ENCODE results near the gene ARL2.
A peak's percentile ranks its signal among the peaks of the same experiment; 100 is the strongest.
"Not testable (repeated sequence)": the region's sequence is repeated elsewhere in the genome, so short reads cannot be mapped to it uniquely, and the experiment has no call there.

The ARL2 gene

GRCh38 chr11:64996710-64997380, 17.1 kb upstream of the ARL2 start, which contains the start of gene BATF2:
TSS of gene BATF2 (minus strand) at chr11:64996971. CDS start at chr11:64996914, 57 bp downstream.
- DNase-seq (ENCODE audit: low read depth), result peak; percentile 73
- peak within 1 kb of the TSS; percentile 53 for H3K4me3 ChIP-seq (ENCODE audit: low read length)
- TF ChIP-seq CTCF (conservative IDR thresholded peaks at IDR 0.05; ENCODE audit: low read length), result peak; percentile 47

- no peak for TF ChIP-seq CTCF (conservative IDR thresholded peaks at IDR 0.05; ENCODE audit: low read length)
- no peak for DNase-seq (ENCODE audit: low read depth)
- no peak overlapping the region for H3K4me3 ChIP-seq (ENCODE audit: low read length)
Observed at GRCh38 chr11:64998141-64998540, 15.8 kb upstream of the ARL2 start.

GRCh38 chr11:64998690-64999431, 15.1 kb upstream of the ARL2 start:
- no peak overlapping the region for H3K4me3 ChIP-seq (ENCODE audit: low read length)
- no peak for DNase-seq (ENCODE audit: low read depth)
- TF ChIP-seq CTCF (conservative IDR thresholded peaks at IDR 0.05; ENCODE audit: low read length), result no peak

- H3K4me3 ChIP-seq (ENCODE audit: low read length), result no peak overlapping the region
- TF ChIP-seq CTCF (conservative IDR thresholded peaks at IDR 0.05; ENCODE audit: low read length), result no peak
- no peak for DNase-seq (ENCODE audit: low read depth)
Observed at GRCh38 chr11:64999478-64999877, 14.5 kb upstream of the ARL2 start.

GRCh38 chr11:65002706-65003105, 11.3 kb upstream of the ARL2 start:
- TF ChIP-seq CTCF (conservative IDR thresholded peaks at IDR 0.05; ENCODE audit: low read length), result no peak
- DNase-seq (ENCODE audit: low read depth), result peak; percentile 34
- H3K4me3 ChIP-seq (ENCODE audit: low read length), result no peak overlapping the region

- TF ChIP-seq CTCF (conservative IDR thresholded peaks at IDR 0.05; ENCODE audit: low read length), result no peak
- H3K4me3 ChIP-seq (ENCODE audit: low read length), result no peak overlapping the region
- DNase-seq (ENCODE audit: low read depth), result peak; percentile 39
Observed at GRCh38 chr11:65003282-65003681, 10.7 kb upstream of the ARL2 start.

GRCh38 chr11:65003968-65004367, 10.0 kb upstream of the ARL2 start:
- DNase-seq (ENCODE audit: low read depth); H3K4me3 ChIP-seq (ENCODE audit: low read length): not testable (repeated sequence)
